Endodermal cell (in vitro differentiated cells): Measurements from ENCODE around the gene KCNJ16. TPM values are rescaled to one million over a fixed set of nuclear protein-coding genes. Genes with fewer than 3 reads are reported as not detected.

ENCODE experiments used
- DNase-seq: peaks from one replicate; pipeline ENCODE4 v3.0.0-alpha.2; 2017
- H3K27ac ChIP-seq: 2 replicates; pipeline ENCODE4 v1.5.1; 2013; ENCODE audit warnings: mild to moderate bottlenecking, low read depth, low read length, moderate library complexity
- H3K27me3 ChIP-seq: 2 replicates; pipeline ENCODE4 v1.6.1; 2013; ENCODE audit warnings: mild to moderate bottlenecking, low read length, moderate library complexity; ENCODE audit not compliant: insufficient read depth, control insufficient read depth, poor library complexity, severe bottlenecking
- H3K36me3 ChIP-seq: 2 replicates; pipeline ENCODE4 v1.7.0; 2013; ENCODE audit warnings: mild to moderate bottlenecking, low read length, moderate library complexity; ENCODE audit not compliant: control insufficient read depth, insufficient read depth
- H3K4me1 ChIP-seq: one replicate; pipeline ENCODE4 v1.7.0; 2013; ENCODE audit warnings: low read length; ENCODE audit not compliant: control insufficient read depth, insufficient read depth
- H3K4me3 ChIP-seq: 2 replicates; pipeline ENCODE4 v1.5.1; 2013; ENCODE audit warnings: mild to moderate bottlenecking, low read length, moderate library complexity
- H3K9ac ChIP-seq: 2 replicates; pipeline ENCODE4 v1.6.1; 2013; ENCODE audit warnings: mild to moderate bottlenecking, low read length, moderate library complexity; ENCODE audit not compliant: poor library complexity, severe bottlenecking; ENCODE audit errors: extremely low read depth
- H3K9me3 ChIP-seq: 2 replicates; pipeline ENCODE4 v1.6.1; 2013; ENCODE audit warnings: mild to moderate bottlenecking, low read length, moderate library complexity; ENCODE audit not compliant: control insufficient read depth
- H3K27ac Mint-ChIP-seq: 2 replicates; pipeline ENCODE4 v1.8.0; 2020; ENCODE audit warnings: mixed read lengths
- H3K27me3 Mint-ChIP-seq: 2 replicates; pipeline ENCODE4 v1.8.0; 2021; ENCODE audit warnings: mild to moderate bottlenecking, mixed read lengths; ENCODE audit not compliant: insufficient read depth
- H3K36me3 Mint-ChIP-seq: 2 replicates; pipeline ENCODE4 v1.8.0; 2020; ENCODE audit warnings: low read depth, mixed read lengths
- H3K4me1 Mint-ChIP-seq: 2 replicates; pipeline ENCODE4 v1.8.0; 2020; ENCODE audit warnings: mixed read lengths
- H3K4me3 Mint-ChIP-seq: 2 replicates; pipeline ENCODE4 v1.8.0; 2020; ENCODE audit warnings: mild to moderate bottlenecking, moderate library complexity, mixed read lengths
- H3K9me3 Mint-ChIP-seq: 2 replicates; pipeline ENCODE4 v1.8.0; 2020; ENCODE audit warnings: mild to moderate bottlenecking, mixed read lengths
- WGBS, 2 experiments: methylation state at CpG; one replicate each; pipeline versions ENCODE4 v1.1.5 to v1.1.7; 2013; ENCODE audit warnings: missing lambda C conversion rate in 2 of 2, mixed read lengths in 1 of 2; ENCODE audit not compliant: insufficient coverage in 1 of 2, insufficient read length in 1 of 2; 5-methylcytosine and 5-hydroxymethylcytosine counted together
- total RNA-seq, 2 donors: library from RNA; stranded (reverse); fragmentation: NEBNext Ultra II Directional in 1 of 2; extraction: Animal tissue kit (Norgen Biotek cat#: 25700) in 1 of 2; gene quantifications; 2 replicates in 1 of 2; 3 replicates in 1 of 2; pipeline ENCODE4 v1.2.1, GENCODE V29; 2021
- TF ChIP-seq, protein P1 (sequence below): fragments of 200-600 bp; sonication (generic); conservative IDR thresholded peaks from 2 replicates; pipeline ENCODE4 v1.5.0; 2021; ENCODE audit warnings: antibody characterized with exemption, mild to moderate bottlenecking

Gene KCNJ16
- total RNA-seq, 2 donors from 2014 or later, result 0.68 to 1.5 TPM

DNA sequence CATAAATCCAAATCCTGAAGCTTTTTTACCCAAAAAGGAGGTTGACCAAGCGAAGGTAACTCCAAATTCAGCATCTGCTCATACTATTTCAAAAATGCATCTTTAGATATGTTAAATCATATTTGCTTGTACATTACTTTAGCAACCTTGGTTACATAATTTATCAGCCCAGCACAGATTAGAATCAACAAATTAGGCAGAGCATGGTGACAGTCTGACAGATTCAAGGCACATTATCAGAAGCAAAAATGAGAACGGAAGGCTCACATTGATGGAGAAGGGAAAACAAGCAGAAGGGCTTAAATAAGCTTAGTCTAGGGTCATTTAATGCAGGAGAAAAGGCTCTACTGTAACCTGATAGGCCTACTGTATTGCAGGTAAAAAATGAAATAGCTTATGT lies 90.4 kb downstream of the KCNJ16 start:
- H3K27me3 Mint-ChIP-seq, result peaks cover 18% of the 10 kb centered on the region
- H3K9me3 Mint-ChIP-seq, result peaks cover 2% of the 10 kb centered on the region
- H3K36me3 Mint-ChIP-seq, result no peaks in the 10 kb centered on the region
- TF ChIP-seq, protein P1, sequence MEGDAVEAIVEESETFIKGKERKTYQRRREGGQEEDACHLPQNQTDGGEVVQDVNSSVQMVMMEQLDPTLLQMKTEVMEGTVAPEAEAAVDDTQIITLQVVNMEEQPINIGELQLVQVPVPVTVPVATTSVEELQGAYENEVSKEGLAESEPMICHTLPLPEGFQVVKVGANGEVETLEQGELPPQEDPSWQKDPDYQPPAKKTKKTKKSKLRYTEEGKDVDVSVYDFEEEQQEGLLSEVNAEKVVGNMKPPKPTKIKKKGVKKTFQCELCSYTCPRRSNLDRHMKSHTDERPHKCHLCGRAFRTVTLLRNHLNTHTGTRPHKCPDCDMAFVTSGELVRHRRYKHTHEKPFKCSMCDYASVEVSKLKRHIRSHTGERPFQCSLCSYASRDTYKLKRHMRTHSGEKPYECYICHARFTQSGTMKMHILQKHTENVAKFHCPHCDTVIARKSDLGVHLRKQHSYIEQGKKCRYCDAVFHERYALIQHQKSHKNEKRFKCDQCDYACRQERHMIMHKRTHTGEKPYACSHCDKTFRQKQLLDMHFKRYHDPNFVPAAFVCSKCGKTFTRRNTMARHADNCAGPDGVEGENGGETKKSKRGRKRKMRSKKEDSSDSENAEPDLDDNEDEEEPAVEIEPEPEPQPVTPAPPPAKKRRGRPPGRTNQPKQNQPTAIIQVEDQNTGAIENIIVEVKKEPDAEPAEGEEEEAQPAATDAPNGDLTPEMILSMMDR, result no peak
- no peak overlapping the region for H3K27ac Mint-ChIP-seq
- WGBS, 2 experiments, result 81 to 100% methylated on average over 1 to 2 of the region's 2 CpGs
- Histone ChIP-seq H3K36me3 (no peaks in the 10 kb centered on the region), H3K27ac (no peak overlapping the region), H3K27me3 (peaks cover 24% of the 10 kb centered on the region), H3K4me1 (no peaks in the 10 kb centered on the region), H3K9me3 (no peaks in the 10 kb centered on the region), H3K4me3 (no peak overlapping the region), H3K9ac (no peak overlapping the region)
- peaks cover 11% of the 10 kb centered on the region for H3K4me1 Mint-ChIP-seq
- H3K4me3 Mint-ChIP-seq, result no peak overlapping the region
- DNase-seq, result no peak

DNA sequence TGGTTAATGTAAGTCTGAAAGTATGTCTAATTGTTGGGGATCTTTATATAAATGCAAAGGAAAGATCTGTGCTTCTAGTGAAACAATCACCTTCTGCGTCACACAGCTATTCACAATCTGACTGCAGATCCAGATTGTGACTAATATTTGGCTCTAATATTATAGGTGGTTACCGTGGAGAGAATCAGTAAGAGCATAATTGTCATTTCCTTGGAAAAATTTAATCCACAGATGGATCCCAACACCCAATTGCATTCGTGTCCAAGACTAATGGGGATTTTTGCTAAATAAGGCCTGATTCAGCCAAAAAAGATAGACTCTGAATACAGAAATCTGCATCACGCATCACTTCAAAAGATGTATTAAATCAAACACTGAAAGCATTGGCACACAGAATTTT lies 91.6 kb downstream of the KCNJ16 start:
- Mint-ChIP-seq H3K9me3 (peaks cover 2% of the 10 kb centered on the region), H3K27me3 (peaks cover 29% of the 10 kb centered on the region), H3K4me3 (no peak overlapping the region), H3K36me3 (no peaks in the 10 kb centered on the region), H3K27ac (no peak overlapping the region), H3K4me1 (peaks cover 13% of the 10 kb centered on the region)
- Histone ChIP-seq H3K27ac (no peak overlapping the region), H3K36me3 (no peaks in the 10 kb centered on the region), H3K9ac (no peak overlapping the region), H3K9me3 (no peaks in the 10 kb centered on the region), H3K27me3 (peaks cover 37% of the 10 kb centered on the region), H3K4me1 (no peaks in the 10 kb centered on the region), H3K4me3 (no peak overlapping the region)
- TF ChIP-seq, protein P1, result no peak
- 92 to 93% methylated on average over 2 to 4 of the region's 4 CpGs for WGBS, 2 experiments
- DNase-seq, result no peak

DNA sequence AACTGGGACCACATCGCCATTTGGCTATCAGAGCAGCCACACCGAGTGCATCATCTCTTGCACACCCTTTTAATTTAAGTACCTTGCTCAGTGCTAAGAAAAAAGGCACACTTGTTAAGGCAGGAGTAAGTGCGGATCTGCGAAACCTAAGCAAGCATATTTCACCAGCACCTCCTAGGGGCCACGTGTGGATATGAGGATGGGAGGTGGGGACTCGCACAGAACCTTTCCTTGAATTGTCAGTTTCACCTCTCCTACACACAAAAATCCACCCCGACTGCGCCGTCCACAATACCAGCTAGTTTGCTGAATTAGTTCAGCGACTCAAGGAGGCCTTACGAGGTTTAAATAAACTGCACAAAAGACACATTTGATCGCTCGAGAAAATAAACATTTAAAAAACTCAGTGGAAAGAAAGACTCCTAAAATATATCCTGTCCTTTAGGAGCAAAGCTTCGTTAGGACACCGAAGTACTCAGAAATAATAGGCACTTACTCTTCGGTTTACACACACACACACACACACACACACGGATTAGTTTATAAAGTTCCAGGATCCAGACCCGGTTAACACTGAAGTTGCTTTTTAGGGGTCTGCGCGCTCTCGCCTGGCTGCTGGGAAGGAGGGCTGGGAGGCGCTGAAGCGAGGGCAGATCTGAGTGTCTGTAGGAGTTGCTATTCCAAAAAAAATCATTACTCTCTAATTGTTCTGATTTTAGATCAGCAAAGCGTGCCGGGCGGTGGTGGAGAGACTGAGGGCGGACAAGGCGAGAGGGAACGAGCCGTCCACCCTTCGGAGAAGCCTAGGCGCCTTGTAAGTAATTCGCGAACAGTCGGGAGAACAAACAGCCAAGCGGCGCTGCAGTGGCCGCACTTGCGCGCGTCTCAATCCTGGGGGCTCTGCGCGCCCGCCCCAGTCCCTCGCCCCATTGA lies 93.3 kb downstream of the KCNJ16 start:
- Mint-ChIP-seq H3K36me3 (no peaks in the 10 kb centered on the region), H3K27me3 (peaks cover 38% of the 10 kb centered on the region), H3K9me3 (peaks cover 2% of the 10 kb centered on the region), H3K4me3 (peak overlapping the region; percentile 82), H3K4me1 (peaks cover 13% of the 10 kb centered on the region), H3K27ac (peak overlapping the region; percentile 9)
- H3K27me3 ChIP-seq, result peaks cover 53% of the 10 kb centered on the region
- no peak overlapping the region for H3K27ac ChIP-seq
- peak; percentile 92 for DNase-seq
- H3K9me3 ChIP-seq, result no peaks in the 10 kb centered on the region
- H3K9ac ChIP-seq, result peak overlapping the region; percentile 18
- 1 to 2% methylated on average over 14 to 42 of the region's 45 CpGs for WGBS, 2 experiments
- H3K36me3 ChIP-seq, result no peaks in the 10 kb centered on the region
- H3K4me1 ChIP-seq, result no peaks in the 10 kb centered on the region
- TF ChIP-seq, protein P1, result peak; percentile 85
- peak overlapping the region; percentile 88 for H3K4me3 ChIP-seq
